ENCODE results near the gene KIF26B.

DNA sequence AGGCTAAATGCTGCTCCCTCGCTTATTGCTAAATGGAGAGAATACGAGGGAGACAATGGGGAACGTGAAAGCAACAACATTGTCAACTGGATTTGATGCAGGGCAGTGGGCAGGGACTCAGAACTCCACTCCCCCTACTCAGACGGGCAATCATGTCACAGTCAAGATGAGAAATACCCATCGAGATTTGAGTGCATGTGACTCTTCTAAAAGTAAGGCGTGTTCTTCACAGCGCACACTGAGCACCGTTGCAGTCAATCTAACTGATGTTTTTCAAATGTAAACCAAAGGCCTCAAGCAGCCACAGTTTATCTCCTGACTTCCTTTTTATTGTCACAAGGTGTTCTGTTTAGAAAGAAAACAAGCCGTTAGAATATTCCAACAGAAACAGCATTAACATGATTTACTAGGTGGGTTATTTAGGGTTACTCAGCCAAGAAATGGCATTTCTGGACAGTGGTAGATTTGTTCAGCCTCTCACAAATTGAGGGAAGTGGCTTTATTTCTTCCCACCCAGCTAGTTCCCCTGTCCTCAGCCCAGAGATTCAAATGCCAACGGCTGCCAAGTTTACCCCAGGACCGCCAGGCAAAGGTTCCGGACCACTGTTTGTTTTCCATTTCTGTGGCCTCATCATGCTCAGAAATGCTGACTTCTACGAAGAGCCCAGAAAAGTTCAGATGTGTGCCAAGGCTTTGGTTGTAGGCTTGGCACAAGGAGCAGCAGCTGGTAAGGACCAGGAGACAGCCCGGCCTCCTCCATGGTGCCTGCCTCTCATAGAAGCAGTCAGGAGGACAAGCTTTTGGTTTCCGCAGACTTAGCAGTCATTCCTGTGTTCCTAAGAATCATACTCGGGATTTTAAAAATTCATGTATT is 171.4 kb downstream of the KIF26B start:
- TF ChIP-seq SMARCA5 (IDR thresholded peaks at IDR 0.05) = no peak
- TF ChIP-seq EZH2 (IDR thresholded peaks at IDR 0.05; ENCODE audit: borderline replicate concordance, control insufficient read depth, low read depth, low read length) = no peak
- TF ChIP-seq ELK1 (IDR thresholded peaks at IDR 0.05; ENCODE audit: low read depth, low read length) = no peak
- TF ChIP-seq HDGF (IDR thresholded peaks at IDR 0.05) = no peak
